PC-3 (cell line): Measurements from ENCODE around the gene PRMT9.

ENCODE experiments used
- CTCF ChIP-seq: fragments of 300-600 bp; sonication (generic); conservative IDR thresholded peaks from 2 replicates; pipeline ENCODE4 v1.5.1; 2017; ENCODE audit warnings: antibody characterized with exemption, low read depth, mild to moderate bottlenecking, low read length
- EZH2 ChIP-seq: fragments of 300-600 bp; sonication (generic); IDR thresholded peaks from one replicate; pipeline ENCODE4 v1.6.1; 2017; ENCODE audit warnings: antibody characterized with exemption, mild to moderate bottlenecking, low read length; ENCODE audit not compliant: unreplicated experiment

GRCh38 chr4:147683717-147684700 is at the start of gene PRMT9:
- TF ChIP-seq EZH2 (no peak), CTCF (no peak)
